OCI-M2 (cell line): ENCODE data around the gene YPEL5.

Experiments used
- DNase-seq: peaks from one replicate; lab custom pipeline; 2025; ENCODE audit not compliant: unreplicated experiment; lab: John Stamatoyannopoulos, UW

The YPEL5 gene

GRCh38 chr2:30201990-30202389 lies 55.2 kb downstream of the YPEL5 start:
- no peak for DNase-seq

GRCh38 chr2:30203156-30203555 lies 56.3 kb downstream of the YPEL5 start:
- no peak for DNase-seq

DNA sequence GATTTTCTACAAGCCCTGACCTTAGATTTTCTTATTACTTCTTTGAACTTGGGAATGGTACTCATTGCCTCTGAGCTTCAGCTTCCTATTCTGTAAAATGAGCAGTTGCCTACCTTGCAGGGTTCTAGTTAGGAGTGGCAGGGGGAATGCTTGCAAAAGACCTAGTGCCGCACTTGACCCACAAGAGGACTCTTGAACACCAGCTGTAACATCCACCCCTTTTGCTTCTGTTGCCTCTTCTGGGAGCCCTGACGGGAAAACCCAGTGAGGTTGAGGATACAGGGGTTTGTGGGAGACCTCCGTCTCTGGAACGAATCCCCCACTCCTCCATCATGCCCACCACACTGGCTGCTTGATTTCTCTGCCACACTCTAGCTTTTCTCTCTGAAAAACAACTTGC lies 57.5 kb downstream of the YPEL5 start:
- no peak for DNase-seq

- DNase-seq: no peak
These were observed 58.6 kb downstream of the YPEL5 start for GRCh38 chr2:30205456-30205855.

DNA sequence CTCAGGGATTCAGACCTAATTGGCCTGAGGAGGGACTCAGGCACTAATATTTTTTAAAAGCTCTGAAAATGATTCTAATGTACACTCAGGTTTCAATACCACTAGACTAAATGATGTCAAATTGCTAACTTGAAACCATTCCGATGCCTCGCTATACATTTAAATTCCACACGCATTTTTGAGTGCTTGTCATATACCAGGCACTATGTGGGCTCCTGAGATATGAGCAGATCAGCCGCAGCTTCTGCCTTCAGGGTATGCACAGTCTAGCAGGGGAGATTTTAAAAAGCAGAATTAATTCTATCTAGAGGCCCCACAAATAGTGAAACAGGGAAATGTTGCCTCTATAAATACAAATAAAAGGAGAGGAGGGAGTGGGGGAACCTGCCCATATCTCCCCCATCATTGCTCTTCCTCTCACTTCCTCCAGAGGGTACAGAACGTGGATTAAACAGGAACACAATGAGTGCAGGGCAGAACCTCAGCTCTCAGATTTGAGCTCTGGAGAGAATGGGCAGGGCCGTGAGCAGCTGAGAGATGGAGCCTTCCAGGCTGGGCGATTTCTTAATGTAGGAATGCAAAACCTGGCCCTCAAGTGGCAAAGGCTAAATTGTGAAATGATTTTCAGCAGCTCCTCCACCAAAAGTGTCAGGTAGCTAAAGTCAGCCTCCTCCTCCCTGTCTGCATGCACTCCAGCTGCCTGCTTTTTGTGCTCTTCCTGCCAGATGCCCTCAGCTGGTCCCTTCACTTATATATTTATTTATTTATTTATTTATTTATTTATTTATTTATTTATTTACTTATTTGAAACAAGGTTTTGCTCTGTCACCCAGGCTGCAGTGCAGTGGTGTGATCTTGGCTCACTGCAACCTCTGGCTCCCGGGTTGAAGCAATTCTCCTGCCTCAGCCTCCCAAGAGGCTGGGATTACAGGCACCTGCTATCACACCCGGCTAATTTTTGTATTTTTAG lies 59.9 kb downstream of the YPEL5 start:
- DNase-seq: no peak

- DNase-seq: no peak
These were observed 61.6 kb downstream of the YPEL5 start for GRCh38 chr2:30208453-30208852.

- no peak for DNase-seq
These were observed 62.4 kb downstream of the YPEL5 start for GRCh38 chr2:30209227-30209626.
